ENCODE data around the gene SLC25A30.
"Not testable (repeated sequence)": the region's sequence is repeated elsewhere in the genome, so short reads cannot be mapped to it uniquely, and the experiment has no call there.

DNA sequence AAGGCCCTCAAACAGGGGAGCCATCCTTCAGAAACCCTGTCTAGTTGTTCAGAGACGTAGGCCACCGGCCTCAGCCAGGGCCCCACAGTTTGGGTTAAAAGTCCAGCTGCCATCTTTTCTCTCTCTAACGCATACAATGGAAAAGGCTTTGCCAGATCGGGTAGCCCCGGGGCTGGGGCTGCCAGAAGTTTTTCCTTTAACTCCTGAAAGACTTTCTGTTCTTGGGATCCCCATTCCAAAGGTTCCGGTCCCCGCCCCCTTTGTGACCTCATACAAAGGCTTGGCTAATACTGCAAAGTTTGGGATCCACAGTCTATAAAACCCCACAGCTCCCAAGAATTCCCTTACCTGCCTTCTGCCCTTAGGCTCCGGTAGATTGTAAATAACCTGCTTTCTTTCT, 37.5 kb downstream of the SLC25A30 start:
- TF ChIP-seq EZH2 (IDR thresholded peaks at IDR 0.05; ENCODE audit: insufficient read depth, poor library complexity, severe bottlenecking); EZH2phosphoT487 (IDR thresholded peaks at IDR 0.05; ENCODE audit: insufficient read depth, low read depth): not testable (repeated sequence)

Measured in GM23248 (cell line).